RWPE1 (cell line): ENCODE data around the gene GUCD1.

Source experiments
- CTCF ChIA-PET: fragments of 350-600 bp; sonication (Branson Sonifier 250); formaldehyde crosslinking; extraction: SDS; loops from one replicate; lab custom pipeline; 2021; lab: Yijun Ruan, JAX
- POLR2A ChIA-PET: fragments of 400-600 bp; formaldehyde crosslinking; extraction: SDS; loops from one replicate; lab custom pipeline; 2020; ENCODE audit warnings: antibody characterized with exemption; ENCODE audit not compliant: low non-redundant PET; lab: Yijun Ruan, JAX
- DNase-seq: peaks from one replicate; pipeline ENCODE4 v3.0.0; 2012; ENCODE audit warnings: low spot score
- H3K27ac ChIP-seq: fragments of 450-650 bp; 2 replicates; pipeline ENCODE4 v1.5.1; 2017
- CTCF ChIP-seq: fragments of 450-650 bp; conservative IDR thresholded peaks from 2 replicates; pipeline ENCODE4 v1.5.1; 2017; ENCODE audit warnings: low read depth, mild to moderate bottlenecking

GUCD1 gene

GRCh38 chr22:24523873-24524272 lies 31.1 kb downstream of the GUCD1 start:
- no peak for DNase-seq
- TF ChIP-seq CTCF = no peak
- H3K27ac ChIP-seq = no peak overlapping the region
- POLR2A ChIA-PET = no interaction called here
- CTCF ChIA-PET = interaction anchor here (0.6 kb wide), 1 partner anchor 19 kb away, joined by 3 read pairs; no protein-coding TSS in a partner anchor

GRCh38 chr22:24521791-24522245 lies 33.1 kb downstream of the GUCD1 start:
- ChIA-PET CTCF (interaction anchor here (0.6 to 1.5 kb wide), 5 partner anchors 61 to 189 kb away, joined by 3 to 6 read pairs (median 3); no protein-coding TSS in a partner anchor), POLR2A (no interaction called here)
- TF ChIP-seq CTCF = peak; percentile 70
- H3K27ac ChIP-seq = peak overlapping the region; percentile 46; the same call in 1 of the 2 replicates
- peak; percentile 88 for DNase-seq

- CTCF ChIA-PET = no interaction called here
- POLR2A ChIA-PET = no interaction called here
These were observed 35.4 kb downstream of the GUCD1 start for GRCh38 chr22:24519496-24519895.

GRCh38 chr22:24518771-24519485 lies 36.0 kb downstream of the GUCD1 start:
- no peak for TF ChIP-seq CTCF
- ChIA-PET POLR2A (no interaction called here), CTCF (interaction anchor here (0.5 kb wide), 1 partner anchor 56 kb away, joined by 3 read pairs; no protein-coding TSS in a partner anchor)
- no peak overlapping the region for H3K27ac ChIP-seq
- no peak for DNase-seq

More at GRCh38 chr22:24519496-24519895, 35.4 kb downstream of the GUCD1 start:
- DNase-seq = no peak
- no peak overlapping the region for H3K27ac ChIP-seq
- no peak for TF ChIP-seq CTCF

- no peak overlapping the region for H3K27ac ChIP-seq
- TF ChIP-seq CTCF = no peak
- ChIA-PET POLR2A (no interaction called here), CTCF (interaction anchor here (0.5 kb wide), 1 partner anchor 56 kb away, joined by 3 read pairs; no protein-coding TSS in a partner anchor)
- no peak for DNase-seq
These were observed 36.7 kb downstream of the GUCD1 start for GRCh38 chr22:24518228-24518627.

- H3K27ac ChIP-seq = no peak overlapping the region
- DNase-seq = no peak
- POLR2A ChIA-PET = no interaction called here
- TF ChIP-seq CTCF = no peak
- CTCF ChIA-PET = interaction anchor here (0.6 kb wide), 1 partner anchor 133 kb away, joined by 4 read pairs; no protein-coding TSS in a partner anchor
These were observed 37.5 kb downstream of the GUCD1 start for GRCh38 chr22:24517446-24517845.
